Lung (tissue), 12 donors: ENCODE data around the gene IVD. TPM values are rescaled to one million over a fixed set of nuclear protein-coding genes. Genes with fewer than 3 reads are reported as not detected.
"Not testable (repeated sequence)": the region's sequence is repeated elsewhere in the genome, so short reads cannot be mapped to it uniquely, and the experiment has no call there.

ENCODE experiments used
- ATAC-seq: fragments of 200-7000 bp; cut with Tn5 transposase; one replicate; pipeline ENCODE4 v1.9.1; 2020; ENCODE audit warnings: moderate number of reproducible peaks; ENCODE audit not compliant: insufficient read depth, low FRiP score
- DNase-seq, 3 donors: peaks; one replicate each; pipeline ENCODE4 v3.0.0-alpha.2; 2013 to 2017
- H3K27ac ChIP-seq, 2 donors: one replicate each; pipeline ENCODE4 v1.5.1; 2013; ENCODE audit warnings: mild to moderate bottlenecking in 2 of 2, moderate library complexity in 2 of 2, control low read depth in 1 of 2, inconsistent platforms in 1 of 2, low read depth in 1 of 2, low read length in 1 of 2
- H3K27me3 ChIP-seq, 3 donors: one replicate each; pipeline ENCODE4 v1.5.1; 2013; ENCODE audit warnings: low read length in 2 of 3; ENCODE audit not compliant: control insufficient read depth in 3 of 3, insufficient read depth in 3 of 3
- H3K36me3 ChIP-seq, 4 donors: one replicate each; pipeline ENCODE4 v1.5.1; 2013; ENCODE audit warnings: low read length in 4 of 4, mild to moderate bottlenecking in 1 of 4, moderate library complexity in 1 of 4; ENCODE audit not compliant: control insufficient read depth in 4 of 4, insufficient read depth in 4 of 4
- H3K4me1 ChIP-seq, 5 donors: one replicate each; pipeline ENCODE4 v1.5.1; 2013; ENCODE audit warnings: low read length in 5 of 5, mild to moderate bottlenecking in 2 of 5, moderate library complexity in 1 of 5; ENCODE audit not compliant: control insufficient read depth in 5 of 5, insufficient read depth in 5 of 5
- H3K4me3 ChIP-seq: one replicate; pipeline ENCODE4 v1.5.1; 2013; ENCODE audit warnings: mild to moderate bottlenecking, control low read depth, moderate library complexity
- H3K9ac ChIP-seq, 2 donors: one replicate each; pipeline ENCODE4 v1.5.1; 2013; ENCODE audit warnings: low read length in 2 of 2, control low read depth in 1 of 2; ENCODE audit not compliant: insufficient read depth in 1 of 2
- H3K9me3 ChIP-seq, 4 donors: one replicate each; pipeline ENCODE4 v1.5.1; 2013; ENCODE audit warnings: low read length in 3 of 4, mild to moderate bottlenecking in 1 of 4, moderate library complexity in 1 of 4; ENCODE audit not compliant: control insufficient read depth in 4 of 4, insufficient read depth in 3 of 4
- WGBS, 2 donors: extraction: QIAGEN DNeasy Blood & Tissue Kit; methylation state at CpG; one replicate each; pipeline ENCODE4 v1.1.7; 2013; 5-methylcytosine and 5-hydroxymethylcytosine counted together
- polyA plus RNA-seq, 2 donors: library from polyadenylated mRNA; stranded (reverse); fragments of 200-250 nt; gene quantifications; one replicate each; pipeline ENCODE4 v1.2.1, GENCODE V29; 2013
- total RNA-seq, 2 donors: library from RNA; depleted of rRNA in 1 of 2; stranded (reverse); fragments of >200 nt in 1 of 2; gene quantifications; one replicate each; pipeline ENCODE4 v1.2.1, GENCODE V29; 2014 to 2021
- TF ChIP-seq, protein P1 (sequence below): IDR thresholded peaks from 2 replicates; pipeline ENCODE4 v1.5.1; 2012; ENCODE audit warnings: mild to moderate bottlenecking; ENCODE audit errors: control extremely low read depth, extremely low read depth
- donor health status: control.
- donor health status: control.
- donor health status: Bipolar disorder and iron deficiency.
- donor health status: healthy.
- donor health status: DM: yes; HTN: yes; CAD: no.

IVD gene
- total and polyA plus RNA-seq, 4 donors, result 41.4 to 87.8 (median 49.3) TPM

GRCh38 chr15:40452296-40453090 is 46.9 kb downstream of the IVD start:
- Histone ChIP-seq H3K36me3 (peaks cover 0 to 2% (median 0%) of the 10 kb centered on the region in 4 donors), H3K27me3 (no peaks in the 10 kb centered on the region), H3K4me3 (no peak overlapping the region), H3K4me1 (peaks cover 0 to 30% (median 10%) of the 10 kb centered on the region in 5 donors), H3K9ac (no peak overlapping the region), H3K9me3 (no peaks in the 10 kb centered on the region), H3K27ac (no peak overlapping the region)
- TF ChIP-seq, protein P1, sequence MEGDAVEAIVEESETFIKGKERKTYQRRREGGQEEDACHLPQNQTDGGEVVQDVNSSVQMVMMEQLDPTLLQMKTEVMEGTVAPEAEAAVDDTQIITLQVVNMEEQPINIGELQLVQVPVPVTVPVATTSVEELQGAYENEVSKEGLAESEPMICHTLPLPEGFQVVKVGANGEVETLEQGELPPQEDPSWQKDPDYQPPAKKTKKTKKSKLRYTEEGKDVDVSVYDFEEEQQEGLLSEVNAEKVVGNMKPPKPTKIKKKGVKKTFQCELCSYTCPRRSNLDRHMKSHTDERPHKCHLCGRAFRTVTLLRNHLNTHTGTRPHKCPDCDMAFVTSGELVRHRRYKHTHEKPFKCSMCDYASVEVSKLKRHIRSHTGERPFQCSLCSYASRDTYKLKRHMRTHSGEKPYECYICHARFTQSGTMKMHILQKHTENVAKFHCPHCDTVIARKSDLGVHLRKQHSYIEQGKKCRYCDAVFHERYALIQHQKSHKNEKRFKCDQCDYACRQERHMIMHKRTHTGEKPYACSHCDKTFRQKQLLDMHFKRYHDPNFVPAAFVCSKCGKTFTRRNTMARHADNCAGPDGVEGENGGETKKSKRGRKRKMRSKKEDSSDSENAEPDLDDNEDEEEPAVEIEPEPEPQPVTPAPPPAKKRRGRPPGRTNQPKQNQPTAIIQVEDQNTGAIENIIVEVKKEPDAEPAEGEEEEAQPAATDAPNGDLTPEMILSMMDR, result no peak
- 67 to 73% methylated on average over 10 to 11 of the region's 11 CpGs for WGBS, 2 donors
- DNase-seq (no peak), ATAC-seq (no peak)

DNA sequence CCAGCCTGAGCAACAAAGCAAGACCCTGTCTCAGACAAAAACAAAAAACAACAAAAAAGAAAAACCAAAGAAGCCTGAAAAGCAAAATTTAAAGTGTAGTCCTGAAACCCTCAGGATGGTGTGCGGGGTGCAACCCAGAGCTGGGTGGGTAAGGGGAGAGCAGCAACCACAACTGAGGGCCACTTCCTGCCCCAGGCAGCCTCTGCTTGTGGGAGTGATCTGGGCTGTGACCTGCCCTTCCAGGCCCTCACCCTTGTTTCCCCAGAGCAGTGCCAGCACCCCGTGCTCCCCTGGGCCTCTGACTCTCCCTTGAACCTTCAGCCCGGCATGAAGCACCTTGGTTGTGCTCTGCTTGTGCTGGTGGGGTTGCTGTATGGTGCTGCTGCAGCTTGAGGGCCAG is 48.3 kb downstream of the IVD start:
- H3K9me3 ChIP-seq, H3K27me3 ChIP-seq, H3K4me3 ChIP-seq, H3K9ac ChIP-seq, DNase-seq, ATAC-seq, H3K36me3 ChIP-seq, H3K27ac ChIP-seq: not testable (repeated sequence)
- 26 to 58% methylated on average over 3 of the region's 3 CpGs for WGBS, 2 donors
- peaks cover 0 to 30% (median 10%) of the 10 kb centered on the region in 5 donors for H3K4me1 ChIP-seq

DNA sequence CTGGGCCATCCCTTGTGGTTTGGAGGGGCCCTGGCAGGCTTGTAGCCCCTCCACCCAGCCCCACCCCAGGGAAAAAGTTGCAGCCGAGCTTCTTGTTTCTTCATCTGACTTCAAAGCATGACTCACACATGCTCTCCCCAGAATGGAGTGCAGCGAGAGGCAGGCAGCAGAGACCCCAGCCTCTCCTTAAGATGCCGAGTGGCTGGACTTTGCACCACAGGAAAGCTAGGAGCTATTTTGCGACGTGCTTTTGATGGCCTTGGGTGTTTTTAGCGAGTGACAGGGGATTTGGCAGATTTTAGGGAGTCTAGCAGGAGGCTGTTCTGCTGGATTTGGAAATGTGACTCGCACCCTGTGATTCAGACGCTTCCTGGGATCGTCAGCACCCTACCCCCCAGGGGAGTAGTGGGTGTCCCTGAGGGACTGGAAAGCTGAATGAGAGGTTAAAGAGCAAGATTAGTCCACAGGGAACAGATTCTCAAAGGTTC is 49.4 kb downstream of the IVD start:
- DNase-seq (no peak), ATAC-seq (no peak)
- no peaks in the 10 kb centered on the region for H3K27me3 ChIP-seq
- TF ChIP-seq, protein P1, result no peak
- no peak overlapping the region for H3K27ac ChIP-seq
- H3K9me3 ChIP-seq, result no peaks in the 10 kb centered on the region
- no peak overlapping the region for H3K4me3 ChIP-seq
- no peak overlapping the region for H3K9ac ChIP-seq
- H3K4me1 ChIP-seq, result peaks cover 0 to 30% (median 10%) of the 10 kb centered on the region in 5 donors
- peaks cover 0 to 18% (median 2%) of the 10 kb centered on the region in 4 donors for H3K36me3 ChIP-seq
- 66% methylated on average over 9 of the region's 9 CpGs for WGBS, 2 donors

DNA sequence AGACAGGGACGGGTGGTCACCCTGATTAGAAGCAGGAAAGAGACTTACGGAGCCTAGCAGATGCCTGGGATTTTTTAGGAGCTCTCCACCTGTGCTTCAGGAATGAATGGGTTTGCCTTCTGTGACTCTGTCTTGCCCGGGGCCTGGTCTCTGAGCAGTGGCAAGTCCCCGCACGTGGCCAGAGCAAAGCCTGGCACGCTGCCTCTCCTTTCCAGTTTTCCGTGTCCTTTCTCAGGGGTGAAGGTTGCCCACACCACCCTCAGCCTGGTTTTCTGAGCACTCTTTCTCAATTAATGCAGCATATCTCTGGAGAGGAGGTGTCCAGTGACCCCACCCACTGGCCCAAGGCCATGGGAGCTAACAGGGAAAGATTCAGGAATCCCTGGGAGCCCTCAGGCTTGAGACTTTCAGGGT is 50.7 kb downstream of the IVD start:
- H3K27me3 ChIP-seq, result no peaks in the 10 kb centered on the region

More for the DNA sequence above, 50.7 kb downstream of the IVD start:
- H3K9ac ChIP-seq, result no peak overlapping the region
- 51 to 82% methylated on average over 7 of the region's 7 CpGs for whole genome bisulfite sequencing, 2 donors
- no peak for DNase-seq
- peaks cover 0 to 21% (median 2%) of the 10 kb centered on the region in 4 donors for H3K36me3 ChIP-seq
- peaks cover 0 to 28% (median 10%) of the 10 kb centered on the region in 5 donors for H3K4me1 ChIP-seq
- ATAC-seq, result no peak
- H3K9me3 ChIP-seq, result no peaks in the 10 kb centered on the region
- H3K27ac ChIP-seq, result no peak overlapping the region
- H3K4me3 ChIP-seq, result no peak overlapping the region
- TF ChIP-seq, protein P1, result no peak
